Endothelial cell of umbilical vein (primary cell): Measurements from ENCODE around the gene PPP1R13B.

Source experiments
- EZH2 ChIP-seq: IDR thresholded peaks from 2 replicates; pipeline ENCODE4 v1.6.1; 2012; ENCODE audit warnings: borderline replicate concordance, low read depth, mild to moderate bottlenecking, moderate library complexity, low read length, inconsistent platforms; ENCODE audit not compliant: severe bottlenecking
- JUN ChIP-seq: IDR thresholded peaks from 2 replicates; pipeline ENCODE4 v1.6.1; 2011; ENCODE audit warnings: borderline replicate concordance, low read depth; ENCODE audit not compliant: insufficient read length, insufficient read depth
- POLR2AphosphoS5 ChIP-seq: IDR thresholded peaks from 2 replicates; pipeline ENCODE4 v1.6.1; 2012; ENCODE audit warnings: low read depth, mild to moderate bottlenecking, control low read depth, low read length, moderate library complexity; ENCODE audit not compliant: insufficient read depth
- TF ChIP-seq, protein P1 (sequence below), 2 donors: IDR thresholded peaks; 1 replicate in 1 of 2; 2 replicates in 1 of 2; pipeline ENCODE4 v1.5.1; 2011; ENCODE audit warnings: low read length in 2 of 2, mild to moderate bottlenecking in 2 of 2, moderate library complexity in 2 of 2, control low read depth in 1 of 2, inconsistent platforms in 1 of 2, low read depth in 1 of 2; ENCODE audit not compliant: insufficient read depth in 1 of 2; ENCODE audit errors: extremely low read depth in 1 of 2
- TF ChIP-seq, protein P2 (sequence below): IDR thresholded peaks from 2 replicates; pipeline ENCODE4 v1.6.1; 2011; ENCODE audit not compliant: insufficient read depth, insufficient read length

DNA sequence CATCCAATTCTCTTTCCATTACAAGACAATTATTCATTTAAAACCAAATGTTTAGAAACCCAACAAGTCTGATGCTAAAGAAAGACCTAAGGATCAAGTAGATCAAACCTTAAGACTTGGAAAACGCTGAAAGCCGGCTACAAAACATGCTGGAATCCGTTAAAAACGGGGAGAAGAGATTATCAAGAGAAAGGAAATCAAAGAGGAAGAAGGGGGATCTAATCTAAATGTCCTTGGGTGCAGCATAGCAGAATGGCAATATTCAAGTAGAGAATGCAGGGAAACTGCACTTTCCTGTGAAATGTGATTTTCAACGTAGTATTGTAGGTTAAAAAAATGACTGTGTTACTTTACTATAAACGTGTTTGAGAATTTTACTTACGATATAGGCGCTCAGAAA is 1.3 kb downstream of the PPP1R13B start:
- TF ChIP-seq, protein P1, sequence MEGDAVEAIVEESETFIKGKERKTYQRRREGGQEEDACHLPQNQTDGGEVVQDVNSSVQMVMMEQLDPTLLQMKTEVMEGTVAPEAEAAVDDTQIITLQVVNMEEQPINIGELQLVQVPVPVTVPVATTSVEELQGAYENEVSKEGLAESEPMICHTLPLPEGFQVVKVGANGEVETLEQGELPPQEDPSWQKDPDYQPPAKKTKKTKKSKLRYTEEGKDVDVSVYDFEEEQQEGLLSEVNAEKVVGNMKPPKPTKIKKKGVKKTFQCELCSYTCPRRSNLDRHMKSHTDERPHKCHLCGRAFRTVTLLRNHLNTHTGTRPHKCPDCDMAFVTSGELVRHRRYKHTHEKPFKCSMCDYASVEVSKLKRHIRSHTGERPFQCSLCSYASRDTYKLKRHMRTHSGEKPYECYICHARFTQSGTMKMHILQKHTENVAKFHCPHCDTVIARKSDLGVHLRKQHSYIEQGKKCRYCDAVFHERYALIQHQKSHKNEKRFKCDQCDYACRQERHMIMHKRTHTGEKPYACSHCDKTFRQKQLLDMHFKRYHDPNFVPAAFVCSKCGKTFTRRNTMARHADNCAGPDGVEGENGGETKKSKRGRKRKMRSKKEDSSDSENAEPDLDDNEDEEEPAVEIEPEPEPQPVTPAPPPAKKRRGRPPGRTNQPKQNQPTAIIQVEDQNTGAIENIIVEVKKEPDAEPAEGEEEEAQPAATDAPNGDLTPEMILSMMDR (IDR thresholded peaks at IDR 0.05; ENCODE audit: extremely low read depth in 1 of 2, insufficient read depth in 1 of 2, low read depth in 1 of 2, low read length in 2 of 2), result no peak
- TF ChIP-seq POLR2AphosphoS5, result no peak
- TF ChIP-seq, protein P2, sequence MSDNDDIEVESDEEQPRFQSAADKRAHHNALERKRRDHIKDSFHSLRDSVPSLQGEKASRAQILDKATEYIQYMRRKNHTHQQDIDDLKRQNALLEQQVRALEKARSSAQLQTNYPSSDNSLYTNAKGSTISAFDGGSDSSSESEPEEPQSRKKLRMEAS, result no peak
- no peak for TF ChIP-seq EZH2
- TF ChIP-seq JUN, result no peak
